ENCODE data around the gene MBNL1. TPM values are rescaled to one million over a fixed set of nuclear protein-coding genes. Genes with fewer than 3 reads are reported as not detected.

Gene MBNL1
- total RNA-seq, 1 experiment from 2014 or later, result 68.6 TPM

GRCh38 chr3:152398495-152398894, 129.8 kb downstream of the MBNL1 start:
- TF ChIP-seq CTCF (IDR thresholded peaks at IDR 0.05; ENCODE audit: insufficient read depth in 1 of 2, low read depth in 1 of 2, low read length in 1 of 2, severe bottlenecking in 1 of 2, unreplicated experiment in 1 of 2), result no peak
- BruUV-seq (replicated peaks), result no TSS peak
- intact Hi-C loops (cut with micrococcal nuclease; ENCODE audit: unreplicated experiment), result no loop called here
- Mint-ChIP-seq H3K36me3 (ENCODE audit: insufficient read depth, unreplicated experiment) (peaks cover 7% of the 10 kb centered on the region), H3K27me3 (ENCODE audit: insufficient read depth, unreplicated experiment) (no peaks in the 10 kb centered on the region), H3K4me1 (ENCODE audit: low read depth, unreplicated experiment) (peaks cover 26% of the 10 kb centered on the region), H3K27ac (ENCODE audit: unreplicated experiment) (no peak overlapping the region), H3K9me3 (ENCODE audit: unreplicated experiment) (peaks cover 8% of the 10 kb centered on the region), H3K4me3 (ENCODE audit: unreplicated experiment) (no peak overlapping the region)
- no peaks in the 10 kb centered on the region for H3K9me3 ChIP-seq
- ChIA-PET CTCF (no interaction called here), POLR2A (no interaction called here)
- H3K4me3 ChIP-seq (ENCODE audit: low read depth, low read length), result no peak overlapping the region
- no peak for DNase-seq
- no peaks in the 10 kb centered on the region for H3K36me3 ChIP-seq (ENCODE audit: control insufficient read depth, insufficient read depth, low read length)
- peaks cover 13% of the 10 kb centered on the region for H3K4me1 ChIP-seq
- H3K27me3 ChIP-seq (replicated peaks; ENCODE audit: control insufficient read depth, insufficient read depth, low read length), result no peaks in the 10 kb centered on the region

GRCh38 chr3:152399374-152399773, 130.6 kb downstream of the MBNL1 start:
- no peak overlapping the region for H3K4me3 ChIP-seq (ENCODE audit: low read depth, low read length)
- POLR2A ChIA-PET, result interaction anchor here (0.5 kb wide), 1 partner anchor 114 kb away, joined by 3 read pairs; no protein-coding TSS in a partner anchor
- H3K27me3 Mint-ChIP-seq (ENCODE audit: insufficient read depth, unreplicated experiment), result no peaks in the 10 kb centered on the region
- intact Hi-C loops (cut with micrococcal nuclease; ENCODE audit: unreplicated experiment), result no loop called here
- H3K27ac Mint-ChIP-seq (ENCODE audit: unreplicated experiment), result no peak overlapping the region
- no peak for TF ChIP-seq CTCF (IDR thresholded peaks at IDR 0.05; ENCODE audit: insufficient read depth in 1 of 2, low read depth in 1 of 2, low read length in 1 of 2, severe bottlenecking in 1 of 2, unreplicated experiment in 1 of 2)
- H3K4me3 Mint-ChIP-seq (ENCODE audit: unreplicated experiment), result no peak overlapping the region
- no peaks in the 10 kb centered on the region for H3K27me3 ChIP-seq (replicated peaks; ENCODE audit: control insufficient read depth, insufficient read depth, low read length)
- CTCF ChIA-PET, result no interaction called here
- no peaks in the 10 kb centered on the region for H3K36me3 ChIP-seq (ENCODE audit: control insufficient read depth, insufficient read depth, low read length)
- peaks cover 8% of the 10 kb centered on the region for H3K9me3 Mint-ChIP-seq (ENCODE audit: unreplicated experiment)
- no peaks in the 10 kb centered on the region for H3K9me3 ChIP-seq
- H3K4me1 Mint-ChIP-seq (ENCODE audit: low read depth, unreplicated experiment), result peaks cover 32% of the 10 kb centered on the region
- no TSS peak for BruUV-seq (replicated peaks)
- no peak for DNase-seq
- H3K36me3 Mint-ChIP-seq (ENCODE audit: insufficient read depth, unreplicated experiment), result peaks cover 7% of the 10 kb centered on the region
- H3K4me1 ChIP-seq, result peaks cover 19% of the 10 kb centered on the region

GRCh38 chr3:152400887-152401286, 132.2 kb downstream of the MBNL1 start:
- Histone ChIP-seq H3K27me3 (replicated peaks; ENCODE audit: control insufficient read depth, insufficient read depth, low read length) (no peaks in the 10 kb centered on the region), H3K36me3 (ENCODE audit: control insufficient read depth, insufficient read depth, low read length) (no peaks in the 10 kb centered on the region), H3K4me3 (ENCODE audit: low read depth, low read length) (no peak overlapping the region), H3K4me1 (peaks cover 19% of the 10 kb centered on the region), H3K9me3 (no peaks in the 10 kb centered on the region)
- intact Hi-C loops (cut with micrococcal nuclease; ENCODE audit: unreplicated experiment), result no loop called here
- Mint-ChIP-seq H3K4me3 (ENCODE audit: unreplicated experiment) (no peak overlapping the region), H3K27ac (ENCODE audit: unreplicated experiment) (no peak overlapping the region), H3K36me3 (ENCODE audit: insufficient read depth, unreplicated experiment) (peaks cover 7% of the 10 kb centered on the region), H3K27me3 (ENCODE audit: insufficient read depth, unreplicated experiment) (no peaks in the 10 kb centered on the region), H3K4me1 (ENCODE audit: low read depth, unreplicated experiment) (peaks cover 32% of the 10 kb centered on the region), H3K9me3 (ENCODE audit: unreplicated experiment) (peaks cover 8% of the 10 kb centered on the region)
- no peak for DNase-seq
- TF ChIP-seq CTCF (IDR thresholded peaks at IDR 0.05; ENCODE audit: insufficient read depth in 1 of 2, low read depth in 1 of 2, low read length in 1 of 2, severe bottlenecking in 1 of 2, unreplicated experiment in 1 of 2), result no peak
- BruUV-seq (replicated peaks), result no TSS peak
- POLR2A ChIA-PET, result no interaction called here
- CTCF ChIA-PET, result no interaction called here

Measured in Caco-2 (cell line).